ENCODE measurements around the gene DOCK10.
"Not testable (repeated sequence)": the region's sequence is repeated elsewhere in the genome, so short reads cannot be mapped to it uniquely, and the experiment has no call there.

GRCh38 chr2:224943601-224944041, 98.6 kb downstream of the DOCK10 start:
- TF ChIP-seq CTCF, EP300 (IDR thresholded peaks at IDR 0.05): not testable (repeated sequence)
